Prostate gland (tissue), 2 donors: ENCODE measurements around the gene THOP1. TPM values are rescaled to one million over a fixed set of nuclear protein-coding genes. Genes with fewer than 3 reads are reported as not detected.

Source experiments
- DNase-seq: peaks from one replicate; pipeline ENCODE4 v3.0.0-alpha.2; 2019; ENCODE audit warnings: low spot score
- H3K27ac ChIP-seq, 2 donors: fragments of 200-600 bp; sonication (generic); 2 replicates each; pipeline ENCODE4 v1.5.1; 2017 to 2019
- H3K27me3 ChIP-seq: fragments of 200-600 bp; sonication (generic); replicated peaks from 2 replicates; pipeline ENCODE4 v1.5.1; 2019; ENCODE audit not compliant: insufficient read depth
- H3K36me3 ChIP-seq, 2 donors: fragments of 200-600 bp; sonication (generic); 1 replicate in 1 of 2; 2 replicates in 1 of 2; pipeline versions ENCODE4 v1.5.1 to v1.8.1; 2017 to 2019
- H3K4me1 ChIP-seq: fragments of 200-600 bp; sonication (generic); replicated peaks from 2 replicates; pipeline ENCODE4 v1.5.1; 2019
- H3K4me3 ChIP-seq, 2 donors: fragments of 200-600 bp; sonication (generic); 2 replicates each; pipeline ENCODE4 v1.5.1; 2017 to 2019
- H3K9me3 ChIP-seq: fragments of 200-600 bp; sonication (generic); 2 replicates; pipeline ENCODE4 v1.5.1; 2017
- POLR2A ChIP-seq: fragments of 450-650 bp; IDR thresholded peaks from one replicate; pipeline ENCODE4 v1.6.1; 2016; ENCODE audit warnings: antibody characterized with exemption, mild to moderate bottlenecking
- POLR2AphosphoS5 ChIP-seq: sonication (generic); formaldehyde crosslinking; IDR thresholded peaks from one replicate; pipeline ENCODE4 v1.6.1; 2017; ENCODE audit warnings: antibody characterized with exemption
- WGBS: methylation state at CpG from one replicate; pipeline ENCODE4 v1.1.5; 2018; 5-methylcytosine and 5-hydroxymethylcytosine counted together
- intact Hi-C: fragments of 100-400 bp; cut with DNase I; formaldehyde crosslinking; loops from one replicate; pipeline ENCODE4 v1.14.2; 2022
- total RNA-seq, 2 donors: library from RNA; depleted of rRNA; stranded (reverse); fragments of >200 nt; gene quantifications; one replicate each; pipeline ENCODE4 v1.1.0, GENCODE V29; 2016
- TF ChIP-seq, protein P1 (sequence below), 4 experiments: fragments of 200-600 bp in 2 of 4; fragments of 450-650 bp in 2 of 4; sonication (generic) in 2 of 4; IDR thresholded peaks; 1 replicate in 3 of 4; 2 replicates in 1 of 4; pipeline ENCODE4 v1.5.1; 2016 to 2019; ENCODE audit warnings: antibody characterized with exemption in 4 of 4, mild to moderate bottlenecking in 2 of 4, moderate library complexity in 2 of 4

The THOP1 gene
- total RNA-seq, 2 donors from 2014 or later = 119 to 132 TPM

- DNase-seq = no peak
- no peaks in the 10 kb centered on the region for H3K27me3 ChIP-seq
- H3K4me1 ChIP-seq = no peaks in the 10 kb centered on the region
- H3K4me3 ChIP-seq = no peak overlapping the region
- no peak overlapping the region for H3K27ac ChIP-seq
- peaks cover 2% of the 10 kb centered on the region for H3K9me3 ChIP-seq
- H3K36me3 ChIP-seq = peaks cover 7 to 8% of the 10 kb centered on the region in 2 donors
- WGBS = 98% methylated on average over 3 of the region's 3 CpGs
- intact Hi-C loops = no loop called here
- TF ChIP-seq, protein P1, sequence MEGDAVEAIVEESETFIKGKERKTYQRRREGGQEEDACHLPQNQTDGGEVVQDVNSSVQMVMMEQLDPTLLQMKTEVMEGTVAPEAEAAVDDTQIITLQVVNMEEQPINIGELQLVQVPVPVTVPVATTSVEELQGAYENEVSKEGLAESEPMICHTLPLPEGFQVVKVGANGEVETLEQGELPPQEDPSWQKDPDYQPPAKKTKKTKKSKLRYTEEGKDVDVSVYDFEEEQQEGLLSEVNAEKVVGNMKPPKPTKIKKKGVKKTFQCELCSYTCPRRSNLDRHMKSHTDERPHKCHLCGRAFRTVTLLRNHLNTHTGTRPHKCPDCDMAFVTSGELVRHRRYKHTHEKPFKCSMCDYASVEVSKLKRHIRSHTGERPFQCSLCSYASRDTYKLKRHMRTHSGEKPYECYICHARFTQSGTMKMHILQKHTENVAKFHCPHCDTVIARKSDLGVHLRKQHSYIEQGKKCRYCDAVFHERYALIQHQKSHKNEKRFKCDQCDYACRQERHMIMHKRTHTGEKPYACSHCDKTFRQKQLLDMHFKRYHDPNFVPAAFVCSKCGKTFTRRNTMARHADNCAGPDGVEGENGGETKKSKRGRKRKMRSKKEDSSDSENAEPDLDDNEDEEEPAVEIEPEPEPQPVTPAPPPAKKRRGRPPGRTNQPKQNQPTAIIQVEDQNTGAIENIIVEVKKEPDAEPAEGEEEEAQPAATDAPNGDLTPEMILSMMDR (IDR thresholded peaks at IDR 0.05) = no peak
- TF ChIP-seq POLR2A = no peak
- no peak for TF ChIP-seq POLR2AphosphoS5
Observed at GRCh38 chr19:2847507-2847906, 62.2 kb downstream of the THOP1 start.

DNA sequence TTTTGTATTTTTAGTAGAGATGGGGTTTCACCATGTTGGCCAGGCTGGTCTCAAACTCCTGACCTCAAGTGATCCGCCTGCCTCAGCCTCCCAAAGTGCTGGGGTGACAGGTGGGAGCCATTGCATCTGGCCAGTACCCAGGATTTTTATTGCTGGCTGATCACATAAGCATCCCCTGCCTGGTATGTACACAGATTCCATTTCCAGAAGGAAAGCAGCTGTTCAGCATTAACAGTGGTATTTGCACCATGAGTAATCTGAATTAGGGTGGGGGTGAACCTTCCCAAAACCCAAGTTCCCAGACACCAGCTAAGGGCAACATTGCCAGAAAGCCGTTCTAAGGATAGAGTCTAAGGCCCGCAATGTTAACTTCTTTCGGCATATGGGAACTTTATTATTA, 63.3 kb downstream of the THOP1 start:
- DNase-seq = no peak
- 86% methylated on average over 4 of the region's 4 CpGs for WGBS
- no peaks in the 10 kb centered on the region for H3K27me3 ChIP-seq
- no peak overlapping the region for H3K4me3 ChIP-seq
- no peak overlapping the region for H3K27ac ChIP-seq
- no peaks in the 10 kb centered on the region for H3K4me1 ChIP-seq
- H3K9me3 ChIP-seq = peaks cover 9% of the 10 kb centered on the region
- peaks cover 17 to 19% of the 10 kb centered on the region in 2 donors for H3K36me3 ChIP-seq
- intact Hi-C loops = no loop called here
- TF ChIP-seq POLR2A (no peak), POLR2AphosphoS5 (no peak)
- TF ChIP-seq, protein P1 (IDR thresholded peaks at IDR 0.05) = no peak

GRCh38 chr19:2850256-2850925, 65.1 kb downstream of the THOP1 start:
- 87% methylated on average over 3 of the region's 3 CpGs for WGBS
- TF ChIP-seq, protein P1 (IDR thresholded peaks at IDR 0.05) = no peak
- no peak for TF ChIP-seq POLR2AphosphoS5
- no peak for TF ChIP-seq POLR2A
- Histone ChIP-seq H3K36me3 (peaks cover 17 to 19% of the 10 kb centered on the region in 2 donors), H3K4me1 (no peaks in the 10 kb centered on the region), H3K27me3 (no peaks in the 10 kb centered on the region), H3K27ac (no peak overlapping the region), H3K9me3 (peaks cover 9% of the 10 kb centered on the region), H3K4me3 (no peak overlapping the region)
- intact Hi-C loops = no loop called here
- DNase-seq = no peak

- H3K9me3 ChIP-seq = peaks cover 9% of the 10 kb centered on the region
- no peak overlapping the region for H3K27ac ChIP-seq
- H3K4me1 ChIP-seq = no peaks in the 10 kb centered on the region
- 93% methylated on average over 10 of the region's 10 CpGs for WGBS
- H3K36me3 ChIP-seq = peaks cover 17 to 19% of the 10 kb centered on the region in 2 donors
- H3K27me3 ChIP-seq = no peaks in the 10 kb centered on the region
- intact Hi-C loops = no loop called here
- no peak overlapping the region for H3K4me3 ChIP-seq
- TF ChIP-seq POLR2AphosphoS5 = no peak
- TF ChIP-seq, protein P1 (IDR thresholded peaks at IDR 0.05) = no peak
- DNase-seq = no peak
Observed at GRCh38 chr19:2852598-2852997, 67.3 kb downstream of the THOP1 start.

GRCh38 chr19:2853015-2853606, 67.8 kb downstream of the THOP1 start:
- H3K36me3 ChIP-seq = peaks cover 17 to 19% of the 10 kb centered on the region in 2 donors
- H3K9me3 ChIP-seq = peaks cover 9% of the 10 kb centered on the region

More at GRCh38 chr19:2853015-2853606, 67.8 kb downstream of the THOP1 start:
- Histone ChIP-seq H3K4me3 (no peak overlapping the region), H3K27me3 (no peaks in the 10 kb centered on the region), H3K4me1 (no peaks in the 10 kb centered on the region), H3K27ac (no peak overlapping the region)
- WGBS = 93% methylated on average over 11 of the region's 11 CpGs
- DNase-seq = no peak
- intact Hi-C loops = no loop called here
- TF ChIP-seq POLR2AphosphoS5 (no peak), POLR2A (no peak)
- TF ChIP-seq, protein P1 (IDR thresholded peaks at IDR 0.05) = no peak
